H1 (cell line): ENCODE data around the gene ESPNL. TPM values are rescaled to one million over a fixed set of nuclear protein-coding genes. Genes with fewer than 3 reads are reported as not detected.

ENCODE experiments used
- CTCF ChIA-PET: fragments of 300-600 bp; sonication (Branson Sonifier 250); formaldehyde crosslinking; loops from one replicate; lab custom pipeline; 2021; ENCODE audit not compliant: partially characterized antibody; lab: Charles Lee
- POLR2A ChIA-PET: fragments of 300-600 bp; sonication (Branson Sonifier 250); formaldehyde crosslinking; loops from one replicate; lab custom pipeline; 2021; ENCODE audit warnings: inconsistent platforms; ENCODE audit not compliant: partially characterized antibody; lab: Charles Lee
- DNase-seq, 2 experiments: peaks; one replicate each; pipeline versions ENCODE4 v3.0.0 to v3.0.0-alpha.2; 2010 to 2022; ENCODE audit warnings: low spot score in 2 of 2, low read depth in 1 of 2, mixed read lengths in 1 of 2
- FAIRE-seq: peaks from 2 replicates; lab custom pipeline; 2011; peaks lifted over from hg19 to GRCh38; lab: Jason Lieb, UNC
- H2AFZ ChIP-seq: 2 replicates; pipeline ENCODE4 v1.8.1; 2012; ENCODE audit warnings: low read length, inconsistent platforms
- H2AK5ac ChIP-seq: 2 replicates; pipeline ENCODE4 v1.6.1; 2013; ENCODE audit warnings: low read depth, low read length
- H2BK120ac ChIP-seq: replicated peaks from 2 replicates; pipeline ENCODE3; 2013; ENCODE audit warnings: low read depth, low read length, inconsistent platforms
- H2BK12ac ChIP-seq: 2 replicates; pipeline ENCODE4 v1.6.1; 2013; ENCODE audit warnings: low read depth, low read length
- H2BK15ac ChIP-seq: 2 replicates; pipeline ENCODE4 v1.6.1; 2013; ENCODE audit warnings: low read length
- H2BK20ac ChIP-seq: 2 replicates; pipeline ENCODE4 v1.6.1; 2013; ENCODE audit warnings: low read length
- H2BK5ac ChIP-seq: 2 replicates; pipeline ENCODE4 v1.6.1; 2013; ENCODE audit warnings: low read depth, low read length
- H3K14ac ChIP-seq: 2 replicates; pipeline ENCODE4 v1.6.1; 2013; ENCODE audit warnings: inconsistent platforms; ENCODE audit not compliant: insufficient read length
- H3K18ac ChIP-seq: 2 replicates; pipeline ENCODE4 v1.6.1; 2013; ENCODE audit warnings: low read length; ENCODE audit errors: extremely low read depth
- H3K23ac ChIP-seq: 2 replicates; pipeline ENCODE4 v1.6.1; 2013; ENCODE audit warnings: inconsistent platforms; ENCODE audit not compliant: insufficient read length
- H3K23me2 ChIP-seq: 2 replicates; pipeline ENCODE4 v1.6.1; 2013; ENCODE audit warnings: low read depth, low read length
- H3K27ac ChIP-seq: 2 replicates; pipeline ENCODE4 v1.6.1; 2011; ENCODE audit warnings: low read depth, low read length, inconsistent platforms
- H3K27me3 ChIP-seq, 4 experiments: replicated peaks in 1 of 4; 1 replicate in 1 of 4; 2 replicates in 3 of 4; pipeline versions ENCODE4 v1.6.1 to v1.8.1; 2011 to 2013; ENCODE audit warnings: low read length in 3 of 4, mild to moderate bottlenecking in 3 of 4, inconsistent platforms in 2 of 4, mixed read lengths in 2 of 4, moderate library complexity in 1 of 4; ENCODE audit not compliant: control insufficient read depth in 3 of 4, insufficient read depth in 3 of 4; ENCODE audit errors: extremely low read depth in 1 of 4
- H3K36me3 ChIP-seq, 4 experiments: 2 replicates each; pipeline versions ENCODE4 v1.6.1 to v1.8.1; 2011 to 2013; ENCODE audit warnings: mild to moderate bottlenecking in 4 of 4, low read length in 3 of 4, moderate library complexity in 2 of 4, control low read depth in 1 of 4, inconsistent platforms in 1 of 4; ENCODE audit not compliant: insufficient read depth in 4 of 4, control insufficient read depth in 2 of 4
- H3K4ac ChIP-seq: replicated peaks from 2 replicates; pipeline ENCODE3; 2013; ENCODE audit warnings: low read length, low read depth, mixed read lengths, inconsistent platforms; ENCODE audit not compliant: insufficient read length
- H3K4me1 ChIP-seq, 4 experiments: replicated peaks in 1 of 4; 1 replicate in 1 of 4; 2 replicates in 3 of 4; pipeline versions ENCODE4 v1.6.1 to v1.8.1; 2011 to 2013; ENCODE audit warnings: low read length in 3 of 4, inconsistent platforms in 2 of 4, mixed read lengths in 1 of 4; ENCODE audit not compliant: insufficient read depth in 4 of 4, control insufficient read depth in 3 of 4
- H3K4me2 ChIP-seq, 2 experiments: 2 replicates each; pipeline versions ENCODE4 v1.6.1 to v1.8.1; 2011 to 2013; ENCODE audit warnings: low read depth in 2 of 2, low read length in 2 of 2, control low read depth in 1 of 2, inconsistent platforms in 1 of 2, mild to moderate bottlenecking in 1 of 2; ENCODE audit not compliant: insufficient read depth in 1 of 2
- H3K4me3 ChIP-seq, 4 experiments: fragments of 200-600, 300-600 bp in 1 of 4; sonication (generic), shearing (Covaris generic), sonication (Bioruptor Twin) in 1 of 4; 2 replicates each; pipeline versions ENCODE4 v1.5.1 to v1.8.1; 2011 to 2016; ENCODE audit warnings: low read length in 4 of 4, low read depth in 3 of 4, control low read depth in 2 of 4, inconsistent platforms in 2 of 4, mild to moderate bottlenecking in 2 of 4, mixed read lengths in 1 of 4, moderate library complexity in 1 of 4; ENCODE audit not compliant: insufficient read depth in 2 of 4; ENCODE audit errors: extremely low read depth in 1 of 4
- H3K56ac ChIP-seq: replicated peaks from 2 replicates; pipeline ENCODE3; 2013; ENCODE audit warnings: low read depth, mild to moderate bottlenecking, mixed read lengths, low read length, inconsistent platforms; ENCODE audit not compliant: insufficient read length
- H3K79me1 ChIP-seq: 2 replicates; pipeline ENCODE4 v1.6.1; 2013; ENCODE audit warnings: low read depth, low read length, control low read depth
- H3K79me2 ChIP-seq, 2 experiments: 2 replicates each; pipeline versions ENCODE4 v1.6.1 to v1.8.1; 2012 to 2013; ENCODE audit warnings: low read length in 2 of 2, mild to moderate bottlenecking in 2 of 2, inconsistent platforms in 1 of 2; ENCODE audit not compliant: insufficient read depth in 2 of 2, control insufficient read depth in 1 of 2
- H3K9ac ChIP-seq, 4 experiments: replicated peaks in 1 of 4; 1 replicate in 1 of 4; 2 replicates in 3 of 4; pipeline versions ENCODE4 v1.6.1 to v1.8.1; 2011 to 2013; ENCODE audit warnings: low read depth in 3 of 4, low read length in 3 of 4, control low read depth in 2 of 4, mild to moderate bottlenecking in 2 of 4, moderate library complexity in 2 of 4, inconsistent platforms in 1 of 4; ENCODE audit errors: extremely low read depth in 1 of 4
- H3K9me3 ChIP-seq, 2 experiments: 2 replicates each; pipeline versions ENCODE4 v1.6.1 to v1.8.1; 2012 to 2013; ENCODE audit warnings: mild to moderate bottlenecking in 2 of 2, moderate library complexity in 2 of 2, control low read depth in 1 of 2, inconsistent platforms in 1 of 2, low read depth in 1 of 2, low read length in 1 of 2, mixed read lengths in 1 of 2; ENCODE audit not compliant: insufficient read depth in 2 of 2
- H4K20me1 ChIP-seq, 2 experiments: replicated peaks in 1 of 2; 2 replicates each; pipeline versions ENCODE3 to v1.8.1; 2011 to 2013; ENCODE audit warnings: inconsistent platforms in 2 of 2, low read length in 2 of 2, mild to moderate bottlenecking in 1 of 2; ENCODE audit not compliant: insufficient read depth in 2 of 2, control insufficient read depth in 1 of 2
- H4K5ac ChIP-seq: 2 replicates; pipeline ENCODE4 v1.6.1; 2013; ENCODE audit warnings: low read length, low read depth, mixed read lengths, inconsistent platforms; ENCODE audit not compliant: insufficient read length
- H4K8ac ChIP-seq: 2 replicates; pipeline ENCODE4 v1.8.0; 2013; ENCODE audit warnings: mild to moderate bottlenecking, moderate library complexity, low read length, inconsistent platforms; ENCODE audit not compliant: insufficient read depth; ENCODE audit errors: extremely low read depth
- H4K91ac ChIP-seq: replicated peaks from 2 replicates; pipeline ENCODE3; 2013; ENCODE audit warnings: low read length, mixed read lengths, inconsistent platforms; ENCODE audit not compliant: insufficient read length
- EGR1 ChIP-seq: IDR thresholded peaks from 2 replicates; pipeline ENCODE4 v1.6.1; 2011; ENCODE audit warnings: low read depth, low read length, borderline replicate concordance
- SIN3A ChIP-seq, 2 experiments: IDR thresholded peaks in 1 of 2; conservative IDR thresholded peaks in 1 of 2; 2 replicates each; pipeline ENCODE4 v1.6.1; 2011 to 2012; ENCODE audit warnings: low read length in 2 of 2, improper control_type of control experiment in 1 of 2, low read depth in 1 of 2, mild to moderate bottlenecking in 1 of 2
- WGBS, 2 experiments: shearing (Covaris generic) in 1 of 2; methylation state at CpG; one replicate each; pipeline versions ENCODE4 v1.1.6 to v1.1.7; 2013 to 2015; ENCODE audit warnings: low lambda C conversion rate in 2 of 2, mixed read lengths in 2 of 2, inconsistent platforms in 1 of 2, low coverage in 1 of 2, missing lambda C conversion rate in 1 of 2; ENCODE audit not compliant: insufficient replicate concordance in 2 of 2, insufficient coverage in 1 of 2, insufficient read length in 1 of 2; ENCODE audit errors: extremely low coverage in 1 of 2, missing lambda C conversion rate in 1 of 2; 5-methylcytosine and 5-hydroxymethylcytosine counted together
- polyA plus RNA-seq, 7 experiments: library from polyadenylated mRNA; depleted of rRNA in 3 of 7; stranded (reverse) in 5 of 7; unstranded in 2 of 7; fragments of >200 nt in 5 of 7; fragments of 200-250 nt in 2 of 7; gene quantifications; 1 replicate in 5 of 7; 2 replicates in 1 of 7; 4 replicates in 1 of 7; pipeline versions ENCODE4 v1.2.1 to v1.2.3, GENCODE V29; 2011 to 2013; ENCODE audit warnings: missing spikeins in 2 of 7, mixed read lengths in 2 of 7
- total RNA-seq: library from RNA; stranded (reverse); fragmentation: NEBNext Ultra II Directional; extraction: Animal tissue kit (Norgen Biotek cat#: 25700); gene quantifications from 2 replicates; pipeline ENCODE4 v1.2.1, GENCODE V29; 2021
- TF ChIP-seq, protein P1 (sequence below): IDR thresholded peaks from 2 replicates; pipeline ENCODE4 v1.6.1; 2012; ENCODE audit warnings: inconsistent platforms

ESPNL gene
- total and polyA plus RNA-seq, 2 of the 8 experiments (the other 6 are each of a cell fraction or from before 2014, with no cell fraction given): 0.68 to 1.3 TPM

DNA sequence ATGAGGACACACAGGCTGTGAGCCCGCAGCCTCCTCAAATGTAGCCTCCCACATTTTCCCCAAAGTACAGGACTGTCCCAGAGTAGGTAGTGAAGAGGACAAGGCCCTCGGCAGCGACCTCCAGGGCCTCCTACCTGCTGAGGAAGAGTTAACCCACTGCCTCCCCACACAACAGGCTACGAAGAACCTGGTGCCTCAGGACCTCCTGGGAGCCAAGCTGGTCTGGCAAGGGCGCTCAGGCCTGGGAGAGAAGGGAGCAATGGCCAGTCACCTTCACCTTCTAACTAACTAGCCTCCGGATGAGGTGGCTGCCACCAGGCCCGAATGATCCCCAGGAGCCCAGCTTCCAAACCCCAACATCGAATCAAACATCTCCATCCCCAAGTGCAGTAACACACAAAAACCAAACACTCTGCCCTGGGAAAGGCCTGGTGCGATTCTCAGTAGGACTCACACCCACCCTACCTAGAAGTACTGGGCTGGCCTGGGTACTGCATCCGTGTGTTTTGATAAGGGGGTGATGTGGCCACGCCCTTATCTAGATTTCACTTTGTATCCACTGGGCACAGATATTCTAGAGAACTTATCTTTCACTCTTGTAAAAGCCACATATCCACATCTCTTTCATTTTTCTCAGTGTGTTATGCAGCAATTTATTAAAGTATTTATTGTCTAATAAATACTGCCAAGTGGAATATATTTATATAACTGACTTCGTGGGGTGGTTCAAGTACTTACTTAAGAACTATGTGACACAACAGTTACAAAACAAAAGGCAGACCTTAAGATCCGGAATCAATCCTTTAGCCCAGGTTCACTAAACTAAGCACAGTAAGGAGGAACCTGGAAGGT lies 68.3 kb downstream of the ESPNL start:
- Histone ChIP-seq H3K56ac (no peak overlapping the region), H3K79me2 (no peaks in the 10 kb centered on the region), H2BK5ac (no peak overlapping the region), H3K23ac (no peak overlapping the region), H2BK12ac (no peak overlapping the region), H4K91ac (no peak overlapping the region), H3K27ac (no peak overlapping the region), H3K4me1 (no peaks in the 10 kb centered on the region), H2BK20ac (no peak overlapping the region), H4K5ac (no peak overlapping the region), H2BK120ac (no peak overlapping the region), H3K4ac (no peak overlapping the region), H3K14ac (no peak overlapping the region), H3K4me3 (no peak overlapping the region), H2AK5ac (no peak overlapping the region), H3K18ac (no peak overlapping the region), H3K4me2 (no peak overlapping the region), H3K9me3 (no peaks in the 10 kb centered on the region), H3K9ac (no peak overlapping the region; a peak in 1 of 7 replicates), H4K20me1 (peaks cover 6 to 11% of the 10 kb centered on the region in 2 experiments), H3K23me2 (peaks cover 4% of the 10 kb centered on the region; the same call in 1 of the 2 replicates), H3K27me3 (peaks cover 7 to 17% (median 14%) of the 10 kb centered on the region in 4 experiments), H2BK15ac (no peak overlapping the region), H3K79me1 (no peaks in the 10 kb centered on the region; the same call in 1 of the 2 replicates), H2AFZ (no peak overlapping the region), H3K36me3 (peaks cover 2 to 24% (median 5%) of the 10 kb centered on the region in 4 experiments; a peak in 4 of 8 replicates), H4K8ac (no peak overlapping the region)
- ChIA-PET POLR2A (interaction anchor here (0.9 to 1.1 kb wide), 3 partner anchors 9 to 35 kb away, joined by 3 read pairs; partner anchors contain the start of gene ILKAP), CTCF (interaction anchor here (1.1 kb wide), 1 partner anchor 28 kb away, joined by 4 read pairs; no protein-coding TSS in a partner anchor)
- WGBS, 2 experiments: 94% methylated on average over 13 of the region's 13 CpGs; no CpG with 5 or more reads in 1 of the 2 experiments
- no peak for FAIRE-seq
- DNase-seq: no peak
- no peak for TF ChIP-seq EGR1
- TF ChIP-seq SIN3A (conservative IDR thresholded peaks at IDR 0.05 in 1 of 2, IDR thresholded peaks at IDR 0.05 in 1 of 2; ENCODE audit: low read depth in 1 of 2, low read length in 2 of 2): no peak
- TF ChIP-seq, protein P1, sequence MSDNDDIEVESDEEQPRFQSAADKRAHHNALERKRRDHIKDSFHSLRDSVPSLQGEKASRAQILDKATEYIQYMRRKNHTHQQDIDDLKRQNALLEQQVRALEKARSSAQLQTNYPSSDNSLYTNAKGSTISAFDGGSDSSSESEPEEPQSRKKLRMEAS: no peak
